ENCODE data around the gene ANO2. TPM values are rescaled to one million over a fixed set of nuclear protein-coding genes. Genes with fewer than 3 reads are reported as not detected.

ANO2 gene
- polyA plus RNA-seq, 1 experiment: 0.09 TPM

GRCh38 chr12:5768171-5768570, 176.9 kb downstream of the ANO2 start:
- Histone ChIP-seq H3K9me3 (ENCODE audit: control insufficient read depth, insufficient read depth, low read length) (no peaks in the 10 kb centered on the region), H3K27me3 (ENCODE audit: control insufficient read depth, insufficient read depth, low read length) (peaks cover 6% of the 10 kb centered on the region), H3K4me3 (ENCODE audit: low read depth, low read length) (no peak overlapping the region), H3K27ac (ENCODE audit: low read depth, low read length) (no peak overlapping the region)
- POLR2A ChIA-PET: no interaction called here
- TF ChIP-seq CTCF (IDR thresholded peaks at IDR 0.05; ENCODE audit: low read depth, low read length): no peak
- CTCF ChIA-PET: no interaction called here
- DNase-seq (ENCODE audit: low read depth, low spot score): no peak

- Histone ChIP-seq H3K4me3 (ENCODE audit: low read depth, low read length) (no peak overlapping the region), H3K9me3 (ENCODE audit: control insufficient read depth, insufficient read depth, low read length) (no peaks in the 10 kb centered on the region), H3K27ac (ENCODE audit: low read depth, low read length) (no peak overlapping the region), H3K27me3 (ENCODE audit: control insufficient read depth, insufficient read depth, low read length) (no peaks in the 10 kb centered on the region)
- POLR2A ChIA-PET: no interaction called here
- TF ChIP-seq CTCF (IDR thresholded peaks at IDR 0.05; ENCODE audit: low read depth, low read length): no peak
- CTCF ChIA-PET: interaction anchor here (1.4 kb wide), 1 partner anchor 13 kb away, joined by 6 read pairs; no protein-coding TSS in a partner anchor
- DNase-seq (ENCODE audit: low read depth, low spot score): no peak
These were observed 186.7 kb downstream of the ANO2 start for GRCh38 chr12:5758347-5758746.

- Histone ChIP-seq H3K9me3 (ENCODE audit: control insufficient read depth, insufficient read depth, low read length) (no peaks in the 10 kb centered on the region), H3K27ac (ENCODE audit: low read depth, low read length) (no peak overlapping the region), H3K4me3 (ENCODE audit: low read depth, low read length) (no peak overlapping the region), H3K27me3 (ENCODE audit: control insufficient read depth, insufficient read depth, low read length) (no peaks in the 10 kb centered on the region)
- TF ChIP-seq CTCF (IDR thresholded peaks at IDR 0.05; ENCODE audit: low read depth, low read length): no peak
- DNase-seq (ENCODE audit: low read depth, low spot score): no peak
- ChIA-PET CTCF (interaction anchor here (1.4 kb wide), 2 partner anchors 11 to 328 kb away, joined by 4 read pairs; no protein-coding TSS in a partner anchor), POLR2A (no interaction called here)
These were observed 188.7 kb downstream of the ANO2 start for GRCh38 chr12:5756338-5756842.

- no peak for TF ChIP-seq CTCF (IDR thresholded peaks at IDR 0.05; ENCODE audit: low read depth, low read length)
- Histone ChIP-seq H3K9me3 (ENCODE audit: control insufficient read depth, insufficient read depth, low read length) (no peaks in the 10 kb centered on the region), H3K27me3 (ENCODE audit: control insufficient read depth, insufficient read depth, low read length) (no peaks in the 10 kb centered on the region), H3K27ac (ENCODE audit: low read depth, low read length) (no peak overlapping the region), H3K4me3 (ENCODE audit: low read depth, low read length) (no peak overlapping the region)
- ChIA-PET CTCF (interaction anchor here (5.0 kb wide), 1 partner anchor 320 kb away, joined by 46 read pairs; no protein-coding TSS in a partner anchor), POLR2A (no interaction called here)
- no peak for DNase-seq (ENCODE audit: low read depth, low spot score)
These were observed 197.0 kb downstream of the ANO2 start for GRCh38 chr12:5748027-5748426.

GRCh38 chr12:5746917-5747316, 198.1 kb downstream of the ANO2 start:
- H3K27me3 ChIP-seq (ENCODE audit: control insufficient read depth, insufficient read depth, low read length): peaks cover under 1% of the 10 kb centered on the region

More at GRCh38 chr12:5746917-5747316, 198.1 kb downstream of the ANO2 start:
- Histone ChIP-seq H3K9me3 (ENCODE audit: control insufficient read depth, insufficient read depth, low read length) (no peaks in the 10 kb centered on the region), H3K27ac (ENCODE audit: low read depth, low read length) (no peak overlapping the region), H3K4me3 (ENCODE audit: low read depth, low read length) (no peak overlapping the region)
- ChIA-PET POLR2A (no interaction called here), CTCF (interaction anchor here (1.4 to 5.0 kb wide), 3 partner anchors 11 to 541 kb away, joined by 3 to 46 read pairs (median 12); no protein-coding TSS in a partner anchor)
- TF ChIP-seq CTCF (IDR thresholded peaks at IDR 0.05; ENCODE audit: low read depth, low read length): no peak
- DNase-seq (ENCODE audit: low read depth, low spot score): no peak
